ENCODE measurements around the gene RNF13. TPM values are rescaled to one million over a fixed set of nuclear protein-coding genes. Genes with fewer than 3 reads are reported as not detected.

Gene RNF13
- total RNA-seq, 1 experiment from 2014 or later = 36.5 TPM

DNA sequence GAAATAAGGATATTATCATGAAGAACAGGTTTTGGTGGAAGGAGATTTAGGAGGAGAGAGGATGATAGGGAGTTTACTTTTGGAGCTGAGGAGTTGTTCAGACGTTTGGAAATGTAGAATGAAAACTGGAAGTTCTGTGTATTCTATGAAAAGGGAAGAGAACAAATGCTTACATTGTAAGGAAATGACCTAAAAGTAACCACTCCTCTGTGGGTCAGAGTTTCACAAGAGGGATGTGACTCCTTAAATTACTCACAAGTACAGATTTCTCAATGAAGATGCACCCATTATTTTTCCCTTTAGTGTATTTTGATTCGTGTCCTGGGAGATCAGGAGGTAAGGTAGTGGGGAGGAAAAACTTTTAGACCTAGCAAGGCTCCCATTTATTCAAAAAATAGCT lies 4.0 kb downstream of the RNF13 start:
- intact Hi-C loops (cut with micrococcal nuclease) = no loop called here
- H3K27me3 Mint-ChIP-seq (ENCODE audit: insufficient read depth, unreplicated experiment) = no peaks in the 10 kb centered on the region
- H3K4me3 Mint-ChIP-seq (ENCODE audit: unreplicated experiment) = peak overlapping the region; percentile 15
- ChIA-PET POLR2A (interaction anchor here (1.3 to 1.5 kb wide), 3 partner anchors 64 to 159 kb away, joined by 3 to 4 read pairs (median 3); partner anchors contain the start of gene WWTR1), CTCF (interaction anchor here (1.4 to 1.5 kb wide), 2 partner anchors 12 to 64 kb away, joined by 3 to 4 read pairs; partner anchors contain the start of gene COMMD2)
- no peaks in the 10 kb centered on the region for H3K36me3 Mint-ChIP-seq (ENCODE audit: insufficient read depth, unreplicated experiment)
- H3K27ac Mint-ChIP-seq (ENCODE audit: low read depth, unreplicated experiment) = peak overlapping the region; percentile 90
- BruUV-seq (replicated peaks) = no TSS peak
- H3K9me3 Mint-ChIP-seq (ENCODE audit: unreplicated experiment) = no peaks in the 10 kb centered on the region
- peak; percentile 76 for DNase-seq (ENCODE audit: unreplicated experiment)
- TF ChIP-seq, protein P1, sequence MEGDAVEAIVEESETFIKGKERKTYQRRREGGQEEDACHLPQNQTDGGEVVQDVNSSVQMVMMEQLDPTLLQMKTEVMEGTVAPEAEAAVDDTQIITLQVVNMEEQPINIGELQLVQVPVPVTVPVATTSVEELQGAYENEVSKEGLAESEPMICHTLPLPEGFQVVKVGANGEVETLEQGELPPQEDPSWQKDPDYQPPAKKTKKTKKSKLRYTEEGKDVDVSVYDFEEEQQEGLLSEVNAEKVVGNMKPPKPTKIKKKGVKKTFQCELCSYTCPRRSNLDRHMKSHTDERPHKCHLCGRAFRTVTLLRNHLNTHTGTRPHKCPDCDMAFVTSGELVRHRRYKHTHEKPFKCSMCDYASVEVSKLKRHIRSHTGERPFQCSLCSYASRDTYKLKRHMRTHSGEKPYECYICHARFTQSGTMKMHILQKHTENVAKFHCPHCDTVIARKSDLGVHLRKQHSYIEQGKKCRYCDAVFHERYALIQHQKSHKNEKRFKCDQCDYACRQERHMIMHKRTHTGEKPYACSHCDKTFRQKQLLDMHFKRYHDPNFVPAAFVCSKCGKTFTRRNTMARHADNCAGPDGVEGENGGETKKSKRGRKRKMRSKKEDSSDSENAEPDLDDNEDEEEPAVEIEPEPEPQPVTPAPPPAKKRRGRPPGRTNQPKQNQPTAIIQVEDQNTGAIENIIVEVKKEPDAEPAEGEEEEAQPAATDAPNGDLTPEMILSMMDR (IDR thresholded peaks at IDR 0.05; ENCODE audit: unreplicated experiment) = no peak
- peaks cover 44% of the 10 kb centered on the region for H3K4me1 Mint-ChIP-seq (ENCODE audit: insufficient read depth, unreplicated experiment)

DNA sequence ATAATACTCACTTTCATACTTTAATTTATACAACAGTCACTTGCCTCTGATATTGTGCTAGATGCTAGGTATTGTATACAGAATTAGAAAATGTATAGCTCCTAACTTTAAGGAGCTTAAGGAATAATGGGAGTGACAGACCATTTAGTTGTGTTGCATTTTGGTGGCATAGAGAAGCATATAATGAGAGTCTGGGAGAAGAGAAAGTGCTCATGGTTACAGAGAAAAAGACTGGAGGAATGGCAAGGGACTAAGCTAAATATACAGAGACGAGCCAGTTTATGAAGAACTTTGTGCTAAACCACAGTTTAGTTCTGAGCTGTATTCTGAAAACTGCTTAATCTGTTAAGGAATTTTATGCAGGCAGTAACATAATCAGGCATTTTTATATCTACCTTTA lies 6.4 kb downstream of the RNF13 start:
- H3K36me3 Mint-ChIP-seq (ENCODE audit: insufficient read depth, unreplicated experiment) = peaks cover 6% of the 10 kb centered on the region
- BruUV-seq (replicated peaks) = no TSS peak
- intact Hi-C loops (cut with micrococcal nuclease) = no loop called here
- no peaks in the 10 kb centered on the region for H3K27me3 Mint-ChIP-seq (ENCODE audit: insufficient read depth, unreplicated experiment)
- ChIA-PET CTCF (interaction anchor here (0.5 to 2.3 kb wide), 6 partner anchors 11 to 366 kb away, joined by 3 to 10 read pairs (median 4); no protein-coding TSS in a partner anchor), POLR2A (interaction anchor here (1.2 to 1.3 kb wide), 2 partner anchors 15 to 68 kb away, joined by 3 to 6 read pairs; partner anchors contain the start of gene COMMD2)
- peak overlapping the region; percentile 75 for H3K27ac Mint-ChIP-seq (ENCODE audit: low read depth, unreplicated experiment)
- no peaks in the 10 kb centered on the region for H3K9me3 Mint-ChIP-seq (ENCODE audit: unreplicated experiment)
- no peak for DNase-seq (ENCODE audit: unreplicated experiment)
- H3K4me1 Mint-ChIP-seq (ENCODE audit: insufficient read depth, unreplicated experiment) = peaks cover 39% of the 10 kb centered on the region
- H3K4me3 Mint-ChIP-seq (ENCODE audit: unreplicated experiment) = no peak overlapping the region
- TF ChIP-seq, protein P1 (IDR thresholded peaks at IDR 0.05; ENCODE audit: unreplicated experiment) = no peak

DNA sequence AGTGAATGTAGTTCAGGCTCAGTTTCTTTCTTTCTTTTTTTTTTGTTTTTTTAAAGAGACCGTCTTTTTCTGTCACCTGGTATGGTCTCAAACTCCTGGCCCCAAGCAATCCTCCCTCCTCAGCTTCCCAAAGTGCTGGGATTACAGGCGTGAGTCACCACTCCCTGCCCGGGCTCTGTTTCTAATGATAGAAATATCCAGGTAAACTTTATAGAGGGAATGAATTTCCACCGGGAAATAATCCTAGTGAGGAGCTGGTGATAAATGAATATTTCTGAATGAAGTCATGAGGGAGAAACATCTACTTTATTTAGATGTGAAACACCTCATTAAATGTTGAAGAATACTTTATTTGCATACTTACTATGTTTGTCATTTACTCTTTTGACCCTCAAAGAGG lies 7.2 kb downstream of the RNF13 start:
- peak; percentile 44 for DNase-seq (ENCODE audit: unreplicated experiment)
- intact Hi-C loops (cut with micrococcal nuclease) = no loop called here
- TF ChIP-seq, protein P1 (IDR thresholded peaks at IDR 0.05; ENCODE audit: unreplicated experiment) = no peak
- POLR2A ChIA-PET = interaction anchor here (0.7 to 1.3 kb wide), 5 partner anchors 12 to 646 kb away, joined by 3 to 6 read pairs (median 5); partner anchors contain the start of gene COMMD2
- peaks cover 7% of the 10 kb centered on the region for H3K36me3 Mint-ChIP-seq (ENCODE audit: insufficient read depth, unreplicated experiment)
- CTCF ChIA-PET = interaction anchor here (0.6 to 1.6 kb wide), 7 partner anchors 12 to 431 kb away, joined by 3 to 7 read pairs (median 3); partner anchors contain the start of gene WWTR1
- no peaks in the 10 kb centered on the region for H3K9me3 Mint-ChIP-seq (ENCODE audit: unreplicated experiment)
- H3K4me1 Mint-ChIP-seq (ENCODE audit: insufficient read depth, unreplicated experiment) = peaks cover 31% of the 10 kb centered on the region
- no peak overlapping the region for H3K4me3 Mint-ChIP-seq (ENCODE audit: unreplicated experiment)
- BruUV-seq (replicated peaks) = no TSS peak
- no peaks in the 10 kb centered on the region for H3K27me3 Mint-ChIP-seq (ENCODE audit: insufficient read depth, unreplicated experiment)
- peak overlapping the region; percentile 75 for H3K27ac Mint-ChIP-seq (ENCODE audit: low read depth, unreplicated experiment)

DNA sequence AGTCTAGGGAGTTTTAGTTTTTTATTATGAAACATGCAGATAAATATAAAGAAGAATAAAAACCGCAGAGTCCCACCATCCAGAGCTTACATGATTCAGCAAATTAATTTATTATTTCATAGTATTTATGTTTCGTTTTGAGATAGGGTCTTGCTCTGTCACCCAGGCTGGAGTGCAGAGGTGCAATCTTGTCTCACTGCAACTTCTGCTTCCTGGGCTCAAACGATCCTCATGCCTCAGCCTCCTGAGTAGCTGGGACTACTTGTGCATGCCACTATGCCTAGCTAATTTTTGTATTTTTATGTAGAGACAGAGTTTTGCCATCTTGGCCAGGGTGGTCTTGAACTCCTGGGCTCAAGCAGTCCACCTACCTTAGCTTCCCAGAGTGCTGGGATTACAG lies 13.6 kb downstream of the RNF13 start:
- TF ChIP-seq, protein P1 (IDR thresholded peaks at IDR 0.05; ENCODE audit: unreplicated experiment) = no peak
- DNase-seq (ENCODE audit: unreplicated experiment) = no peak
- Mint-ChIP-seq H3K4me1 (ENCODE audit: insufficient read depth, unreplicated experiment) (no peaks in the 10 kb centered on the region), H3K27ac (ENCODE audit: low read depth, unreplicated experiment) (no peak overlapping the region), H3K9me3 (ENCODE audit: unreplicated experiment) (no peaks in the 10 kb centered on the region), H3K27me3 (ENCODE audit: insufficient read depth, unreplicated experiment) (no peaks in the 10 kb centered on the region), H3K36me3 (ENCODE audit: insufficient read depth, unreplicated experiment) (peaks cover 7% of the 10 kb centered on the region), H3K4me3 (ENCODE audit: unreplicated experiment) (no peak overlapping the region)
- BruUV-seq (replicated peaks) = no TSS peak
- ChIA-PET CTCF (interaction anchor here (0.6 to 1.2 kb wide), 2 partner anchors 54 to 334 kb away, joined by 4 to 5 read pairs; no protein-coding TSS in a partner anchor), POLR2A (no interaction called here)
- intact Hi-C loops (cut with micrococcal nuclease) = no loop called here

All from MCF 10A (cell line).